ENCODE results near the gene NTM.

The NTM gene

DNA sequence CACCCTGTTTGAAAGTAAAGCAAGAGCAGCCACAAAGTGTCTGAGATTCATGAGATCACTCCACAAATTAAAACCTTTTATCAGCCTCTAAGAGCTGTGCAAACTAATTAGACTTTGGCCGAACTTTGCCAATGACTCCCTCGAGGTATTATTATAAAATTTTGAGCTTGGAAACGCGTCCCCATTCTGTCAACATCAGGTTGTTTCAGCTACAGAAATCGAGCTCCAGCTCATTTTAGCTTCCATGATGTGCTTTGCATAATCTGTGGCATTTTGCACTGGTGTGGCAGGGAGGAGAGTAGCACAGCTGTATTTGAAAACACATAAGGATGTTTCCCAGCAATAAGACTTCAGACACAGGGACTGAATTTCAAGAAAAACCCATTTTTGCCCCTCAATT lies 872.2 kb downstream of the NTM start:
- Histone ChIP-seq H3K27ac (replicated peaks) (no peak overlapping the region), H3K27me3 (ENCODE audit: insufficient read depth, poor library complexity, severe bottlenecking) (no peaks in the 10 kb centered on the region), H3K4me3 (replicated peaks; ENCODE audit: insufficient read depth, low read length) (no peak overlapping the region)
- no peak for DNase-seq (ENCODE audit: low read depth in 1 of 2, low spot score in 1 of 2)
- TF ChIP-seq GABPA (IDR thresholded peaks at IDR 0.05; ENCODE audit: low read depth), result no peak
- no peak for TF ChIP-seq POLR2AphosphoS5 (IDR thresholded peaks at IDR 0.05; ENCODE audit: low read depth)
- no peak for TF ChIP-seq CTCF (IDR thresholded peaks at IDR 0.05; ENCODE audit: insufficient read depth, low read length)
- no peak for TF ChIP-seq SPI1 (IDR thresholded peaks at IDR 0.05; ENCODE audit: borderline replicate concordance, low read depth)
- TF ChIP-seq REST (IDR thresholded peaks at IDR 0.05; ENCODE audit: insufficient replicate concordance, low read depth), result no peak

GRCh38 chr11:132244846-132245245 lies 874.4 kb downstream of the NTM start:
- no peaks in the 10 kb centered on the region for H3K27me3 ChIP-seq (ENCODE audit: insufficient read depth, poor library complexity, severe bottlenecking)
- no peak overlapping the region for H3K4me3 ChIP-seq (replicated peaks; ENCODE audit: insufficient read depth, low read length)
- no peak overlapping the region for H3K27ac ChIP-seq (replicated peaks)
- no peak for DNase-seq (ENCODE audit: low read depth in 1 of 2, low spot score in 1 of 2)
- TF ChIP-seq SPI1 (IDR thresholded peaks at IDR 0.05; ENCODE audit: borderline replicate concordance, low read depth), result no peak
- no peak for TF ChIP-seq CTCF (IDR thresholded peaks at IDR 0.05; ENCODE audit: insufficient read depth, low read length)
- TF ChIP-seq REST (IDR thresholded peaks at IDR 0.05; ENCODE audit: insufficient replicate concordance, low read depth), result no peak
- no peak for TF ChIP-seq POLR2AphosphoS5 (IDR thresholded peaks at IDR 0.05; ENCODE audit: low read depth)
- TF ChIP-seq GABPA (IDR thresholded peaks at IDR 0.05; ENCODE audit: low read depth), result no peak

DNA sequence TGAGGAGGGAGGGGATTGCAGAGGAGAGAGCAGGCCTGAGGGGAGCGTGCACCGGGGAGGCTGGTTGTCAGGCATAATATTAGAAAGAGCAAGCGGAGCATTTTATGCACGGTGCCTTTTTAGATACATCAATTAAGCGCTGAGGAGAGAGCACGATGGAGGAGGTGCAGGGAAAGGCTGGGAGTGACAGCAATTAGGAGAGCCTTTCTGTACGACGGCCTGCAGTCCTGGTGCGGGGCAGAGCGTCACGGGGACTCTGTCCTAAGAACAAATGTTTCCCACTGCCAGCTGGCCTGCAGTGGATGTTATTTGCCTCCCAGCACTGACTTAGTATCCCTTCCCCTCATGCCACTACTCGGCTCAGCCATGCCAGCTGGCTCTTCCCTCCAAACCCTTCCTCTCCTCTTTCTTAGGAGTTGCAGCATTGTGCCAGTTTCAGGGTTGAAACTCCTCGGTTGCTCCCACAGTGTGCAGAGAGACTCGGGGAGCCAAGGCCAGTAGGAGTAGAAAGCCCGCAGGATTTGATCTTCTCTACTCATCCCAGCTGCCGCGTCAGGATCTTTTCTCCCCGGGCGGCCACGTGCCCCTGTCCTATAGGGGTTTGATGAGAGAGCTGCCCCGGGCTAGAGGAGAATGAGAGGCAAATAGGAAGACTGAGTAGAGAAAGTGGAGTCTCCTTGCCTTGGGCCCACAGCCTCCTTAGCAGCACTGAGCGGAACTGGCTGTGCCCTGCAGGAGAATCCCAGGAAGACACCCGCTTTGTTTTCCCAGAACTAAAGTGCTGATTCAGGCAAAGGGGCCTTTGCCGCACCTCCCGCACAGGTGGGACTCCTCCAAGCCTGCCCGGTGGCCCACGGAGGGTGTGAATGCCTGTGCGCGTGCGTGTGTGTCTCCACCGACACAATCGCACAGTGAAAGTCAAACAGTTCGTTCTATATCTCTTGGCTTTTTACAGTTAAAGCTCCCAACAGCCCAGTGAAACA lies 875.3 kb downstream of the NTM start:
- Histone ChIP-seq H3K27me3 (ENCODE audit: insufficient read depth, poor library complexity, severe bottlenecking) (no peaks in the 10 kb centered on the region), H3K27ac (replicated peaks) (no peak overlapping the region), H3K4me3 (replicated peaks; ENCODE audit: insufficient read depth, low read length) (no peak overlapping the region)
- TF ChIP-seq REST (IDR thresholded peaks at IDR 0.05; ENCODE audit: insufficient replicate concordance, low read depth), result no peak
- TF ChIP-seq POLR2AphosphoS5 (IDR thresholded peaks at IDR 0.05; ENCODE audit: low read depth), result no peak
- no peak for TF ChIP-seq CTCF (IDR thresholded peaks at IDR 0.05; ENCODE audit: insufficient read depth, low read length)
- TF ChIP-seq SPI1 (IDR thresholded peaks at IDR 0.05; ENCODE audit: borderline replicate concordance, low read depth), result no peak
- TF ChIP-seq GABPA (IDR thresholded peaks at IDR 0.05; ENCODE audit: low read depth), result no peak
- no peak for DNase-seq (ENCODE audit: low read depth in 1 of 2, low spot score in 1 of 2)
